Immature natural killer cell (primary cell): ENCODE measurements around the gene ISOC2. TPM values are rescaled to one million over a fixed set of nuclear protein-coding genes. Genes with fewer than 3 reads are reported as not detected.
"Not testable (repeated sequence)": the region's sequence is repeated elsewhere in the genome, so short reads cannot be mapped to it uniquely, and the experiment has no call there.

Experiments used
- DNase-seq, 3 donors: peaks; one replicate each; pipeline ENCODE4 v3.0.0; 2022; ENCODE audit warnings: mixed read lengths in 1 of 3
- H3K27ac Mint-ChIP-seq, 6 donors: one replicate each; pipeline ENCODE4 v1.8.0; 2020; ENCODE audit warnings: mixed read lengths in 6 of 6, mild to moderate bottlenecking in 5 of 6, inconsistent platforms in 4 of 6, moderate library complexity in 3 of 6
- H3K27me3 Mint-ChIP-seq, 3 donors: one replicate each; pipeline ENCODE4 v1.8.0; 2020 to 2021; ENCODE audit warnings: low read depth in 3 of 3, mild to moderate bottlenecking in 3 of 3, mixed read lengths in 3 of 3, moderate library complexity in 3 of 3, inconsistent platforms in 1 of 3
- H3K36me3 Mint-ChIP-seq, 3 donors: one replicate each; pipeline ENCODE4 v1.8.0; 2020; ENCODE audit warnings: mixed read lengths in 3 of 3, inconsistent platforms in 2 of 3, mild to moderate bottlenecking in 2 of 3
- H3K4me1 Mint-ChIP-seq, 2 donors: one replicate each; pipeline ENCODE4 v1.8.0; 2020; ENCODE audit warnings: inconsistent platforms in 2 of 2, mild to moderate bottlenecking in 2 of 2, mixed read lengths in 2 of 2, moderate library complexity in 1 of 2
- H3K4me3 Mint-ChIP-seq, 5 donors: one replicate each; pipeline ENCODE4 v1.8.0; 2020; ENCODE audit warnings: mild to moderate bottlenecking in 5 of 5, mixed read lengths in 5 of 5, inconsistent platforms in 3 of 5, moderate library complexity in 3 of 5
- H3K9me3 Mint-ChIP-seq, 6 donors: one replicate each; pipeline ENCODE4 v1.8.0; 2020; ENCODE audit warnings: mild to moderate bottlenecking in 6 of 6, mixed read lengths in 6 of 6, inconsistent platforms in 4 of 6, moderate library complexity in 3 of 6
- polyA plus RNA-seq, 3 donors: library from polyadenylated mRNA; unstranded; fragments of 300-500 nt; fragmentation: Illumina TruSeq; gene quantifications; one replicate each; pipeline ENCODE4 v1.2.3, GENCODE V29; 2021

Gene ISOC2
- polyA plus RNA-seq, 3 donors from 2014 or later, result 30.4 to 46.0 (median 34.2) TPM

GRCh38 chr19:55423225-55424005, 38.0 kb downstream of the ISOC2 start:
- no peaks in the 10 kb centered on the region for H3K36me3 Mint-ChIP-seq
- H3K4me1 Mint-ChIP-seq, result peaks cover 5 to 7% of the 10 kb centered on the region in 2 donors
- H3K9me3 Mint-ChIP-seq, result no peaks in the 10 kb centered on the region
- DNase-seq, result no peak
- no peak overlapping the region for H3K27ac Mint-ChIP-seq
- H3K27me3 Mint-ChIP-seq, result peaks cover 0 to 10% (median 9%) of the 10 kb centered on the region in 3 donors
- H3K4me3 Mint-ChIP-seq, result no peak overlapping the region

DNA sequence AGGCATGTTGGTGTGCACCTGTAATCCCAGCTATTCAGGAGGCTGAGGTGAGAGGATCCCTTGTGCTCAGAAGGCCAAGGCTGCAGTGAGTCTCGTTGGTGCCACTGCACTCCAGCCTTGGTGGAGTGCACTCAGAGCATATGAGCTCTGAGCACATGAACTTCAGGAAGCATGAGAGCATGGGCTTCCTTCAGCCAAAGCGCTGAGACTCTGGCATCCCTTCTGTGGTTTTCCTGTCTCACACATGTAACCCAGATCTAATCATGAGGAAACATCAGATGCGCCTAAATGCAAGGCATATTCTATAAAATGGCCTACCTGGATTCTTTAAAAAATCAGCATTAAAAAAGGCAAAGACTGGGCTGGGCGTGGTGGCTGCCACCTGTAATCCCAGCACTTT, 40.2 kb downstream of the ISOC2 start:
- not testable (repeated sequence) for H3K4me3 Mint-ChIP-seq, H3K36me3 Mint-ChIP-seq, H3K9me3 Mint-ChIP-seq, H3K4me1 Mint-ChIP-seq
- Mint-ChIP-seq H3K27ac (peak overlapping the region in 1 of 6 donors; percentile 79), H3K27me3 (peaks cover 2 to 18% (median 10%) of the 10 kb centered on the region in 3 donors)
- peak; percentile 25 to 31 (median 26) for DNase-seq

DNA sequence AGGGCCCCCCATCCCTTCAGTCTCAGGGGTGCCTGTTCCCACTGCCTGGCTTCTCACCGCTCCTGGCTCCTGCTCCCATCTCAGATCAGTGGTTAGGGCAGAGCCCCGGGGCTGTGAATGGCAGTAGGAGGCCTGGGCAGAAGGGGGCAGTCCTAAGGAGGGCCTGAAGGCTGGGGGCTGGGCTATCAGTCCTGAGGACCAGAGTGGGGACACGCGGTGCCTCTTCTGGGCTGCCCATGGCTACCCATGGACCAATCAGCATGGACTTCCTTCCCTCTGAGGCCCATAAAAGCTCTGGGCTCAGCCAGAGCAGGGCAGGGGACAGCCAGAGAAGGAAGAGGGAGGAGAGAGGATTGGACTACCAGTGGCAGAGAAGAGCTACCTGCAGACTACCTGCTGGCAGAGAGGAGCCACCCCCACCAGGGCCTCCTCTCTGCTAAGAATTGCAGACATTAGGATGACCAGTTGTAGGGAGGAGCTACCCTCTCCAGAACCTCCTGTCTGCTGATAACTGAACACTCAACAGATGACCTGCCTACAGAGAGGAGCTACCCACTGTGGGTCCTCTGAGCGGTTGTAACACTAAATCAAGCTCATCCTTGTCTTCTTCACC, 41.7 kb downstream of the ISOC2 start:
- peaks cover 5 to 7% of the 10 kb centered on the region in 2 donors for H3K4me1 Mint-ChIP-seq
- DNase-seq, result no peak
- H3K27ac Mint-ChIP-seq, result peak overlapping the region in 1 of 6 donors; percentile 53
- H3K4me3 Mint-ChIP-seq, result no peak overlapping the region
- H3K36me3 Mint-ChIP-seq, result no peaks in the 10 kb centered on the region
- no peaks in the 10 kb centered on the region for H3K9me3 Mint-ChIP-seq
- peaks cover 2 to 18% (median 10%) of the 10 kb centered on the region in 3 donors for H3K27me3 Mint-ChIP-seq

- H3K9me3 Mint-ChIP-seq, result no peaks in the 10 kb centered on the region
- H3K4me3 Mint-ChIP-seq, result no peak overlapping the region
- no peaks in the 10 kb centered on the region for H3K36me3 Mint-ChIP-seq
- peaks cover 5 to 7% of the 10 kb centered on the region in 2 donors for H3K4me1 Mint-ChIP-seq
- no peak overlapping the region for H3K27ac Mint-ChIP-seq
- peaks cover 2 to 21% (median 10%) of the 10 kb centered on the region in 3 donors for H3K27me3 Mint-ChIP-seq
- DNase-seq, result no peak
Measured at GRCh38 chr19:55419103-55419502, 42.3 kb downstream of the ISOC2 start.

- Mint-ChIP-seq H3K27me3 (peaks cover 2 to 17% (median 10%) of the 10 kb centered on the region in 3 donors), H3K27ac (peak overlapping the region in 1 of 6 donors; percentile 49), H3K4me3 (no peak overlapping the region), H3K9me3 (no peaks in the 10 kb centered on the region), H3K36me3 (no peaks in the 10 kb centered on the region), H3K4me1 (peaks cover 5 to 7% of the 10 kb centered on the region in 2 donors)
- peak; percentile 33 to 57 (median 39) for DNase-seq
Measured at GRCh38 chr19:55418185-55418584, 43.3 kb downstream of the ISOC2 start.

DNA sequence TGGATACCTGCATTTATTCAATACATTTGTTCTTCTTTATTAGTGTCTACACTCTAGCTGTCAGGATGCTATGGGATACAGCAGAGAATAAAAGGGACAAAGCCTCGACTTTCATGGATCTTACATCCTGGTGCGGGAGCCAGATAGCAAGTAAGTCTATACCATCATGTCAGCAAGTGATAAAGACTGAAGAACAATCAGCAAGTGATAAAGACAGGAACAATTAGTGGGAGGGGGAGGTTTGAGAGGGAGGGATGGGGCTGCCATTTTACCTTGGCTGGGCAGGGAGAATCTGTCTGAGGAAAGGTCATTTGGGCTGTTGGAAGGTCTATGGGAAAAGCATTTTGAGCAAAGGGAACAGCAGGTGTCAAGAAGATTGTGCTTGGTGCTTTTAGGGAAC, 51.3 kb downstream of the ISOC2 start:
- peaks cover 0 to 13% (median 5%) of the 10 kb centered on the region in 3 donors for H3K36me3 Mint-ChIP-seq
- peaks cover 11 to 18% (median 15%) of the 10 kb centered on the region in 3 donors for H3K27me3 Mint-ChIP-seq
- no peaks in the 10 kb centered on the region for H3K9me3 Mint-ChIP-seq
- H3K27ac Mint-ChIP-seq, result peak overlapping the region in 2 of 6 donors; percentile 34 to 47
- peak overlapping the region in 1 of 5 donors; percentile 92 for H3K4me3 Mint-ChIP-seq
- DNase-seq, result no peak
- peaks cover 27 to 34% of the 10 kb centered on the region in 2 donors for H3K4me1 Mint-ChIP-seq

- Mint-ChIP-seq H3K36me3 (peaks cover 0 to 13% (median 5%) of the 10 kb centered on the region in 3 donors), H3K4me3 (peak overlapping the region; percentile 34 to 92 (median 51)), H3K27me3 (peaks cover 11 to 15% (median 14%) of the 10 kb centered on the region in 3 donors), H3K27ac (peak overlapping the region; percentile 81 to 100 (median 98)), H3K4me1 (peaks cover 27 to 34% of the 10 kb centered on the region in 2 donors)
- DNase-seq, H3K9me3 Mint-ChIP-seq: not testable (repeated sequence)
Measured at GRCh38 chr19:55409179-55409578, 52.3 kb downstream of the ISOC2 start.

- peak overlapping the region; percentile 91 to 96 (median 93) for H3K4me3 Mint-ChIP-seq
Measured at GRCh38 chr19:55408533-55408872, 52.9 kb downstream of the ISOC2 start.

DNA sequence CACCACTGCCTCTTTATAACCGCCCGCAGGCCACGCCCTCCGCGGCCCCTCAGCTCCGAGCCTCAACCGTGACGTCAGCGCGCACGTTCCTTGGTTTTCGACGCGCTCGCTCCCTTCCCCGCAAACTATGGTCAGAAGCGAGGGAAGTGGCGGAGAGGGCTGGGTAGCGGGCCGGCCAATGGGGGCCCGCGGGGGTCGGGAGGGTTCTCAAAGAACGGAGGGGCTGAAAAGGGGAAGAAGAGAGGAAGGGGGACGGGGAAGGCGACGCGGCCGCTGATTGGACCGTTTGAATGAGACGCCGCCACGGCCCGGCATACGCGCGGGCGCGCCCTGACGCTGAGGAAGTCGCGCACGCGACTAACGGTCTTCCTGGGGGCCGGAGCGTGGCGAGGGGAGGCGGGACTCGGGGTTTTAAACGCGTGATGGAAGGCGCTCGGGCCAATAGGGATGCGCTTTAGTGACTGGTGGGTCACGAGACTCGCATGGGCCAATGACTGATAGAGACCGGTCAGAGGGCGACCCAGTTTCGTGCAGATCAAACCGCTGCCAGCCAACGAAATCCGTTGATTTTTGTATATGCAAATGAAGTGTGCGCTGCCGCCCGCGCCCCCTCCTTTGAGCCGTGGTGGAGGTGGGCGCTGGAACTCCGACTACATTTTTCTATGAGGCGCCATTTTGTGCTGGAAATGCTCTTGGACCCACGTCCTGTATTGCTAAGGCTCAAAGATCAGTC, 53.5 kb downstream of the ISOC2 start:
- Mint-ChIP-seq H3K9me3 (no peaks in the 10 kb centered on the region), H3K27ac (peak overlapping the region; percentile 96 to 100 (median 99)), H3K4me3 (peak overlapping the region; percentile 91 to 96 (median 93)), H3K27me3 (peaks cover 11 to 18% (median 14%) of the 10 kb centered on the region in 3 donors), H3K4me1 (peaks cover 32 to 35% of the 10 kb centered on the region in 2 donors), H3K36me3 (peaks cover 0 to 22% (median 9%) of the 10 kb centered on the region in 3 donors)
- peak; percentile 98 to 99 (median 99) for DNase-seq

More at GRCh38 chr19:55408533-55408872, 52.9 kb downstream of the ISOC2 start:
- Mint-ChIP-seq H3K9me3 (no peaks in the 10 kb centered on the region), H3K36me3 (peaks cover 0 to 18% (median 5%) of the 10 kb centered on the region in 3 donors), H3K4me1 (peaks cover 27 to 34% of the 10 kb centered on the region in 2 donors), H3K27me3 (peaks cover 11 to 15% (median 14%) of the 10 kb centered on the region in 3 donors), H3K27ac (peak overlapping the region; percentile 96 to 100 (median 99))
- no peak for DNase-seq

DNA sequence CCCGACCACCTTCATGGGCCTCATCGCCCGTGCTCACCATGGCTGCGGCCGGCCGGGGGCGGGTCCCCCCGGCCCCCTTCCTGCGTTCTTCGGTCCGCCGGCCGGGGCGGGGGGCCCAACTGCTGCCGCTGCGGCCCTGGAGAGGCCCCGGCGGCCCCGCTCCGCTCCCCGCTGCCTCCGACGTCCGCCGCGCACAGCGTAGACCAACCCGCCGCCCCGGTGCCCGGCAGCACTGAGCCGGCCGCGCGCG, 54.0 kb downstream of the ISOC2 start, which contains the start of gene UBE2S:
Gene UBE2S (minus strand): TSS at position 239 of the 250 bp plus-strand sequence. CDS start 199 bp downstream, at position 40.
- not testable (repeated sequence) for H3K9me3 Mint-ChIP-seq
- H3K4me3 Mint-ChIP-seq, result peak within 1 kb of the TSS; percentile 91 to 96 (median 93)

DNA sequence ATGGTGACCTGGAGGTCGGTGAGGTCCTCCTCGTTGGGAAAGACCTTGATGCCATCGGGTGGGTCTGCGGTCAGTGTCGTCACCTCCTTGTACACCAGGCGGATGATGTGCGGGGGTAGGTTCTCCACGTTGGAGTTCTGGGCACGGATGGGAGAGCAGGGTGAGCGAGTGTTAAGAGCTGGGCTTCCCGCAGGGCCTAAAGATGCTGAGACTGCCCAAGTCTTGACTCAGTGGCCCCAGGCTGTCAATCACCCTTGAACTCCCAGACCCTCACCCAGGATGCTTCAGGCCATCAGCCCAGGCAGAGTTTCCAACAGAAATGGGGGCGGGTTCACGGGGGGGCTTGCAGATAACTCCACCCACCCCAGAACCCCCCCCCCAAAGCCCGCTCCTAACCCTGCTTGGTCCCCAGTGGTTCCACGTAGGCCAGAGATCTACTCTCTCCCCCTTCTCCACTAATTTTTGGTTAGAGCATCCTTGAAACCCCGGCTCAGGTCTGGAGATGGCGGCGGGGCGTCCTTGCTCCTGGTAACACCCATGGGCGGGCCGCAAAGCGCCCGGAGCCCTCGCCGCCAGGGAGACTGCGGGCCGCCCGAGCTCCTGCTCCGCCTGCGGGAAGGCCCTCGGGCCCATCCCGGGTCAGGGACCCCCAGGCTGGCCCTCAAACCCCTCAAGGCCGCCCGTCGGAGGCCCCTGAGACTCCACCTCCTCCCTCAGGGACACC, 54.5 kb downstream of the ISOC2 start:
- Mint-ChIP-seq H3K4me1 (peaks cover 32 to 35% of the 10 kb centered on the region in 2 donors), H3K36me3 (peaks cover 0 to 29% (median 12%) of the 10 kb centered on the region in 3 donors), H3K27ac (peak overlapping the region; percentile 81 to 100 (median 88)), H3K4me3 (peak overlapping the region; percentile 83 to 96 (median 93)), H3K27me3 (peaks cover 11 to 18% (median 14%) of the 10 kb centered on the region in 3 donors), H3K9me3 (no peaks in the 10 kb centered on the region)
- DNase-seq, result no peak

More for the DNA sequence above, 54.0 kb downstream of the ISOC2 start, which contains the start of gene UBE2S:
- Mint-ChIP-seq H3K27me3 (peaks cover 11 to 18% (median 14%) of the 10 kb centered on the region in 3 donors), H3K4me1 (peaks cover 32 to 35% of the 10 kb centered on the region in 2 donors), H3K27ac (peak within 1 kb of the TSS; percentile 96 to 100 (median 99)), H3K36me3 (peaks cover 0 to 24% (median 9%) of the 10 kb centered on the region in 3 donors)
- DNase-seq, result not testable (repeated sequence)

GRCh38 chr19:55406091-55406825, 55.2 kb downstream of the ISOC2 start:
- Mint-ChIP-seq H3K4me3 (peak overlapping the region; percentile 78 to 91 (median 83)), H3K4me1 (peaks cover 32 to 35% of the 10 kb centered on the region in 2 donors), H3K27ac (peak overlapping the region; percentile 73 to 99 (median 86)), H3K9me3 (no peaks in the 10 kb centered on the region), H3K27me3 (peaks cover 11 to 18% (median 14%) of the 10 kb centered on the region in 3 donors), H3K36me3 (peaks cover 0 to 32% (median 15%) of the 10 kb centered on the region in 3 donors)
- DNase-seq, result no peak
